ENCODE results near the gene MED28.
"Not testable (repeated sequence)": the region's sequence is repeated elsewhere in the genome, so short reads cannot be mapped to it uniquely, and the experiment has no call there.

MED28 gene

GRCh38 chr4:17619416-17620105 is 5.1 kb downstream of the MED28 start:
- DNase-seq = no peak

GRCh38 chr4:17623451-17624001 is 9.1 kb downstream of the MED28 start:
- DNase-seq = no peak

GRCh38 chr4:17624821-17625220 is 10.4 kb downstream of the MED28 start:
- no peak for DNase-seq

- DNase-seq = no peak
Measured at GRCh38 chr4:17630228-17630627, 15.8 kb downstream of the MED28 start.

GRCh38 chr4:17633600-17633999 is 19.2 kb downstream of the MED28 start:
- no peak for DNase-seq

GRCh38 chr4:17635056-17635455 is 20.6 kb downstream of the MED28 start:
- no peak for DNase-seq

- no peak for DNase-seq
Measured at GRCh38 chr4:17636341-17636695, 21.9 kb downstream of the MED28 start.

GRCh38 chr4:17636696-17637622 is 22.5 kb downstream of the MED28 start:
- DNase-seq = peak; percentile 75

GRCh38 chr4:17639136-17639535 is 24.7 kb downstream of the MED28 start:
- no peak for DNase-seq

- DNase-seq = no peak
Measured at GRCh38 chr4:17642398-17642783, 27.9 kb downstream of the MED28 start.

- DNase-seq = no peak
Measured at GRCh38 chr4:17646693-17647092, 32.3 kb downstream of the MED28 start.

GRCh38 chr4:17647176-17647806 is 32.9 kb downstream of the MED28 start:
- no peak for DNase-seq

- no peak for DNase-seq
Measured at GRCh38 chr4:17647927-17648326, 33.5 kb downstream of the MED28 start.

GRCh38 chr4:17650406-17650805 is 36.0 kb downstream of the MED28 start:
- DNase-seq = no peak

GRCh38 chr4:17654701-17655100 is 40.3 kb downstream of the MED28 start:
- no peak for DNase-seq

- no peak for DNase-seq
Measured at GRCh38 chr4:17657090-17657489, 42.6 kb downstream of the MED28 start.

GRCh38 chr4:17657849-17658248 is 43.4 kb downstream of the MED28 start:
- DNase-seq = no peak

- not testable (repeated sequence) for DNase-seq
Measured at GRCh38 chr4:17659196-17659595, 44.8 kb downstream of the MED28 start.

GRCh38 chr4:17662694-17663093 is 48.3 kb downstream of the MED28 start:
- DNase-seq = no peak

GRCh38 chr4:17664755-17665154 is 50.3 kb downstream of the MED28 start:
- DNase-seq = no peak

- no peak for DNase-seq
Measured at GRCh38 chr4:17665346-17665745, 50.9 kb downstream of the MED28 start.

- no peak for DNase-seq
Measured at GRCh38 chr4:17665852-17666251, 51.4 kb downstream of the MED28 start.

- DNase-seq = no peak
Measured at GRCh38 chr4:17667253-17667652, 52.8 kb downstream of the MED28 start.
